Measurements from ENCODE around the gene HOXD11. TPM values are rescaled to one million over a fixed set of nuclear protein-coding genes. Genes with fewer than 3 reads are reported as not detected.

Gene HOXD11
- total and polyA plus RNA-seq, 2 donors (not counting 1 experiment from before 2014, with no cell fraction given), result not detected

DNA sequence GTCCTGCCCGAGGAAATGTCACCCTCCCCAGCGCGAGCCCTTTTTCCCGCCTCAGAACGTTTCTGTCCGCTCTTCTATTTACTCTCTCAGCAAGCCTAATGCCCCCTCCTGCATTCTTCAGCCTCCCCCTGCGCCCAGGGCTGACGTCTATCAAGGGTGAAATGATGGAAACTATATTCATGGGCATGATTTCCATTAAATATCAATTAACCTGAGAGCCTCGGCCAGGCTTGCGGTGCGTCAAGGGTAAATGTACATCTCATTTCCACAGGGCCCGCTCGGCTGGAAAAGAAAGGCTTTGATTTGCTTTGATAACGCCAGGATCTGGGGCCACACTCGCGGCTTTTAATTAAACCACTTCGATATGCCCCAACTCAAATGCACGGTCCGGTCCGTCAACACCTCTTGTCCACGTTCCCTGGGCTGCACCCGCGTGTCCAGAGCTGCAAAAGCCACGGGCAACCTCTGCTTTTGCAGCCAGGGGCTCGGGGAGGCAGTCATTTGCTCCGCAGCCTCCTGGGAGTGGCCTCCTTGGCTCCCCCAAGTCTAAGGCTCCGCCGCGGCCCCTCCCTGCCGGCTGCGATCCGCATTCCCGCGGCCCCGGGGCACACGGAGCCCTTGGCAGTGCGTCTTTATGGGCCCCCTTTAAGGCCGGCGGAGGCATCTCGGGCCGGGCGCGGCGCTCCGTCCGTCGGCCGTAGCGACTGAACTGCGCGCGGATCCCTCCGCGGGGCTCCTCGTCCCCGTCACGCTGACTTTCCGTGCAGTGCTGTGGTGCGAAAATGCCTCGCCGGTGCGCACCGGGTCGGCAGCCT, 22.1 kb downstream of the HOXD11 start, which contains the start of gene HOXD8:
Gene HOXD8, plus strand, starts transcription at position 724 of the 815 bp plus-strand sequence. CDS start 662 bp downstream, outside the sequence.
- Histone ChIP-seq H3K27me3 (replicated peaks in 1 of 4; ENCODE audit: control extremely low read depth in 1 of 4, control insufficient read depth in 3 of 4, insufficient read depth in 4 of 4, low read length in 3 of 4) (peaks cover 0 to 85% (median 73%) of the 10 kb centered on the region in 4 experiments), H3K79me2 (ENCODE audit: control insufficient read depth, insufficient read depth, low read length) (no peaks in the 10 kb centered on the region), H2AFZ (ENCODE audit: insufficient read depth, low read depth, low read length, poor library complexity, severe bottlenecking) (peak within 1 kb of the TSS; percentile 24), H4K20me1 (ENCODE audit: control insufficient read depth, insufficient read depth, low read length, poor library complexity, severe bottlenecking) (no peaks in the 10 kb centered on the region), H3K4me1 (ENCODE audit: control insufficient read depth in 2 of 2, insufficient read depth in 2 of 2, low read length in 2 of 2) (peaks cover 26 to 38% of the 10 kb centered on the region in 2 donors), H3K4me3 (ENCODE audit: control extremely low read depth in 1 of 5, extremely low read depth in 1 of 5, insufficient read depth in 1 of 5, low read depth in 2 of 5, low read length in 4 of 5) (peak within 1 kb of the TSS in 2 of 5 experiments; percentile 21 to 29), H3K9ac (ENCODE audit: low read length) (peak within 1 kb of the TSS; percentile 30), H3K36me3 (replicated peaks in 1 of 2; ENCODE audit: control extremely low read depth in 1 of 2, control insufficient read depth in 1 of 2, extremely low read depth in 1 of 2, insufficient read depth in 2 of 2, low read length in 1 of 2) (no peaks in the 10 kb centered on the region), H3K4me2 (replicated peaks; ENCODE audit: low read depth, low read length, poor library complexity, severe bottlenecking) (peak within 1 kb of the TSS; percentile 71), H3K27ac (ENCODE audit: low read length in 2 of 2) (no peak within 1 kb of the TSS), H3K9me3 (ENCODE audit: control extremely low read depth in 1 of 3, control insufficient read depth in 2 of 3, insufficient read depth in 1 of 3, low read length in 2 of 3) (peaks cover 0 to 21% (median 0%) of the 10 kb centered on the region in 3 donors)
- Mint-ChIP-seq H3K9me3 (ENCODE audit: insufficient read depth) (no peaks in the 10 kb centered on the region), H3K27me3 (peaks cover 75% of the 10 kb centered on the region), H3K4me3 (peak within 1 kb of the TSS; percentile 63), H3K4me1 (peaks cover 26% of the 10 kb centered on the region), H3K27ac (peak within 1 kb of the TSS; percentile 15)
- ATAC-seq (ENCODE audit: low read depth) (no peak), DNase-seq (no peak)
- intact Hi-C loops (cut with micrococcal nuclease), result loop anchor here (5.0 kb wide), 1 partner anchor 1033 kb away; no protein-coding TSS in a partner anchor
- ChIA-PET POLR2A (no interaction called here), CTCF (interaction anchor here (1.0 to 4.6 kb wide), 7 partner anchors 33 to 1019 kb away, joined by 3 to 110 read pairs (median 25); no protein-coding TSS in a partner anchor)
- 8% methylated on average over 52 of the region's 64 CpGs for WGBS (ENCODE audit: insufficient coverage)
- TF ChIP-seq, protein P1, sequence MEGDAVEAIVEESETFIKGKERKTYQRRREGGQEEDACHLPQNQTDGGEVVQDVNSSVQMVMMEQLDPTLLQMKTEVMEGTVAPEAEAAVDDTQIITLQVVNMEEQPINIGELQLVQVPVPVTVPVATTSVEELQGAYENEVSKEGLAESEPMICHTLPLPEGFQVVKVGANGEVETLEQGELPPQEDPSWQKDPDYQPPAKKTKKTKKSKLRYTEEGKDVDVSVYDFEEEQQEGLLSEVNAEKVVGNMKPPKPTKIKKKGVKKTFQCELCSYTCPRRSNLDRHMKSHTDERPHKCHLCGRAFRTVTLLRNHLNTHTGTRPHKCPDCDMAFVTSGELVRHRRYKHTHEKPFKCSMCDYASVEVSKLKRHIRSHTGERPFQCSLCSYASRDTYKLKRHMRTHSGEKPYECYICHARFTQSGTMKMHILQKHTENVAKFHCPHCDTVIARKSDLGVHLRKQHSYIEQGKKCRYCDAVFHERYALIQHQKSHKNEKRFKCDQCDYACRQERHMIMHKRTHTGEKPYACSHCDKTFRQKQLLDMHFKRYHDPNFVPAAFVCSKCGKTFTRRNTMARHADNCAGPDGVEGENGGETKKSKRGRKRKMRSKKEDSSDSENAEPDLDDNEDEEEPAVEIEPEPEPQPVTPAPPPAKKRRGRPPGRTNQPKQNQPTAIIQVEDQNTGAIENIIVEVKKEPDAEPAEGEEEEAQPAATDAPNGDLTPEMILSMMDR (IDR thresholded peaks at IDR 0.05), result no peak
- peak; percentile 65 for TF ChIP-seq EZH2 (IDR thresholded peaks at IDR 0.05; ENCODE audit: borderline replicate concordance, insufficient read depth, low read depth, low read length, poor library complexity, severe bottlenecking)

DNA sequence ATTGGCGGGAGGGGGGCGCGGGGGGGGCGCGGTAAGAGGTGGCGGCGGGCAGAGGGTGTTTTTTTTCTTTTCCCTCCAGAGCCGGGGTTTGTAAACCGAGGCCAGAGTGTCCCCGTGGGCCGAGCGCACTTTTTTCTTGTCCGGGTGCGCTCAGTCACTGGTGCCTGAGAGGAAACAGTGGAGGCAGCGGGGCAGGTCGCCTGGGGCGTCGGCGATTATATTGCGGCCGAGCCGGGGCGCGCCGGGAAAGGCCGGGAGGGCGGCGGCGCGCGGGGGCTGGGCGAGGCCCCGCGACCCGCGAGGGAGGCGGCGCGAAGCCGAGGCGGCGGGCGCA, 22.7 kb downstream of the HOXD11 start:
- no peak overlapping the region for H3K9ac ChIP-seq (ENCODE audit: low read length)
- Mint-ChIP-seq H3K27ac (no peak overlapping the region), H3K4me1 (peaks cover 26% of the 10 kb centered on the region), H3K4me3 (peak overlapping the region; percentile 23), H3K27me3 (peaks cover 75% of the 10 kb centered on the region), H3K9me3 (ENCODE audit: insufficient read depth) (no peaks in the 10 kb centered on the region)
- WGBS (ENCODE audit: insufficient coverage), result 6% methylated on average over 36 of the region's 43 CpGs
- peak overlapping the region; percentile 24 for H2AFZ ChIP-seq (ENCODE audit: insufficient read depth, low read depth, low read length, poor library complexity, severe bottlenecking)
- H3K4me3 ChIP-seq (ENCODE audit: control extremely low read depth in 1 of 5, extremely low read depth in 1 of 5, insufficient read depth in 1 of 5, low read depth in 2 of 5, low read length in 4 of 5), result no peak overlapping the region
- TF ChIP-seq EZH2 (IDR thresholded peaks at IDR 0.05; ENCODE audit: borderline replicate concordance, insufficient read depth, low read depth, low read length, poor library complexity, severe bottlenecking), result no peak
- TF ChIP-seq, protein P1 (IDR thresholded peaks at IDR 0.05), result no peak
- H3K9me3 ChIP-seq (ENCODE audit: control extremely low read depth in 1 of 3, control insufficient read depth in 2 of 3, insufficient read depth in 1 of 3, low read length in 2 of 3), result peaks cover 0 to 21% (median 0%) of the 10 kb centered on the region in 3 donors
- no peaks in the 10 kb centered on the region for H3K79me2 ChIP-seq (ENCODE audit: control insufficient read depth, insufficient read depth, low read length)
- peaks cover 0 to 84% (median 72%) of the 10 kb centered on the region in 4 experiments for H3K27me3 ChIP-seq (replicated peaks in 1 of 4; ENCODE audit: control extremely low read depth in 1 of 4, control insufficient read depth in 3 of 4, insufficient read depth in 4 of 4, low read length in 3 of 4)
- ChIA-PET POLR2A (no interaction called here), CTCF (interaction anchor here (1.0 to 1.6 kb wide), 4 partner anchors 32 to 522 kb away, joined by 3 to 4 read pairs (median 4); no protein-coding TSS in a partner anchor)
- intact Hi-C loops (cut with micrococcal nuclease), result loop anchor here (5.0 kb wide), 2 partner anchors 52 to 1033 kb away; no protein-coding TSS in a partner anchor
- no peaks in the 10 kb centered on the region for H3K36me3 ChIP-seq (replicated peaks in 1 of 2; ENCODE audit: control extremely low read depth in 1 of 2, control insufficient read depth in 1 of 2, extremely low read depth in 1 of 2, insufficient read depth in 2 of 2, low read length in 1 of 2)
- DNase-seq (no peak), ATAC-seq (ENCODE audit: low read depth) (no peak)
- H3K4me1 ChIP-seq (ENCODE audit: control insufficient read depth in 2 of 2, insufficient read depth in 2 of 2, low read length in 2 of 2), result peaks cover 26 to 38% of the 10 kb centered on the region in 2 donors
- no peak overlapping the region for H3K27ac ChIP-seq (ENCODE audit: low read length in 2 of 2)
- H4K20me1 ChIP-seq (ENCODE audit: control insufficient read depth, insufficient read depth, low read length, poor library complexity, severe bottlenecking), result no peaks in the 10 kb centered on the region
- H3K4me2 ChIP-seq (replicated peaks; ENCODE audit: low read depth, low read length, poor library complexity, severe bottlenecking), result peak overlapping the region; percentile 71

Data from B cell (primary cell).